HUDEP-2 (cell line): ENCODE measurements around the gene SLC25A53.
"Not testable (repeated sequence)": the region's sequence is repeated elsewhere in the genome, so short reads cannot be mapped to it uniquely, and the experiment has no call there.

Experiments
- DNase-seq, 76 experiments: peaks; one replicate each; lab custom pipeline; 2025; ENCODE audit not compliant: unreplicated experiment in 76 of 76; lab: John Stamatoyannopoulos, UW

The SLC25A53 gene

DNA sequence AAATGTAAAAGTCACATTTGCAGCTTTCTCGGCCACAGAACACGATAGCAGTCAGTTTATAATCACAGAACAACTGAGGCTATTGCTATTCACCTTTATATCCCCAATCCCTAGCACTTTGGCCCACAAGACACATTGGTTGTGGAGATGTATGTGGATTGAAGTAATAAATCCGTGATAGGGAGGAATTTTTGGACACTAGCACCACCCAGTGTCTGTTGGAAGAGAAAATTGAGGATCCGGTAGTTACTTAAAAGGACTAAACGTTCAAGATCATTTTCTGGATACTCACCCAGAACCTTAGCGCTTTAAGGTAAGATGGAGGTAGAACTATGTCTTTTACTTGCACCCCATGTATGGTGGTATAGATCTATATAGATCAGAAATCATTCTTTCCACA is 79.0 kb downstream of the SLC25A53 start:
- not testable (repeated sequence) for DNase-seq

DNA sequence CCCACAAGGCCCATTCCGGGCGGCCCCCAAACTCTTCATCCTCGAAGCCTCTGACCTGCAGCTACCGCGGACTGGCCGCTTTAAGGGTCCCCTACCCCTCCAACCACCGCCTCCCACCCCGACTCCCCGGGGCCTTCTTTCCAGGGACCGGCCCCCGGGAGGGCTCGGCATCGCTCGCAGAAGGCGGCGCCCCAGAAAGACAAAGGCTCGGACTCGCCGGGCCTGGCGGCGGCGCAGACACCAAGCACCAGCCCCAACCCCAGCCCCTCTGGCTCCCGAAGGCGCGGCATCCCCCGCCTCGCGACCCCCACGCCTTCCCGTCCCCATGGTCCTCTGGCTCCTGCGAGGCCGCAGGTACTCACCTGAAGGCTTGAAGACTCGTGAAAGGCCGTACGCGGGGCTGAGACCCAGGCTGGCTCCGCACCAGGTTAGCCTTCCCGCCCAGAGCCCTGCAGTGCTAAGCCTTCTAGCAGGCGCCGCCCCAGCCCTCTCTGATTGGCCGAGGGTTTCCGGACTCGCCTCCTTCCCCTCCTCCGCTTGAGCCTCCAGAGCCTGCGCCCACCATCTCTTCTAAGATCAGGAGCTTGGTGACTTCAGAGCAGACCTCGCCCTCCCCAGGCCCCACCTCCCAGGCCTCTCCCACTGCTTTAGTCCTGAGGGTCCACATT is 80.9 kb downstream of the SLC25A53 start, which contains the start of gene TMSB15C:
Gene TMSB15C (minus strand): TSS at position 459 of the 668 bp plus-strand sequence.
- not testable (repeated sequence) for DNase-seq

DNA sequence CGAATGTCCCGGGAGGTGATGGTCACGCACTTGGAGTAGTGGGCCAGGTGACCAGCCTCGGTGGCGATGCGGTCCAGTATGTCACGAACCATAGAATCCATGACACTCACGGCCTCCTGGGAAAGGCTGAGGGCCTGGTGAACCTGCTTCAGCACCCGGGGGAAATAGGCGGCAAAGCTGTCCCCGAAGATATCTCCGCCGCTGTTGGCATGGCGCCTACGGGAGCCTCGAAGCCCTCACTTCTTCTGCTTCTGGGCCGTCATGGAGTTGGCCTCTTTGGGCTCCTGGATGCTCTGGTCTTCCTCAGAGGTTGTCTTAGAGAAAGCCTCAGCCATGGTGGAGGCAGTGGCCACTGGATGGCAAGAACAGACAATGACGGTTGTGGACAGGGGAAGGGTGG is 94.2 kb downstream of the SLC25A53 start:
- DNase-seq = not testable (repeated sequence)

DNA sequence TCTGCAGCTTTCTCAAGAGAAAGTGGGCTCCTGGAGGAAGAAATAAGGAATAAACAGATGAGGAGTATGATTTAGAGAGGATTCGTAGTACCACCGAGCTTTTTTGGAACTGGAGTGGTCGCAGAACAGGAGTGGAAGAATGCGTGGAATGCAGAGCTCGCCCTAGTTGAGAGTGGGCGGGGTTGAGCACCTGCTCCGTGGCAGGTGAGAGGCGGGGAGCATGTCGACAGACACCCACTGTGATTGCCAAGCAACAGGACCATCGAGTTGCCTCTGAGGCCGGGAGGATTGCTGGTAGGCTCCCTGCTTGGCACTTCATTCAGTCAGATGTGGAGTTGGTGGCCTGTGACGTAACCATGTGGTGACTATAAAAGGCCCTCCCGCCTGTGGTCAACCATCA is 101.9 kb downstream of the SLC25A53 start:
- DNase-seq = not testable (repeated sequence)
